Tracheal epithelial cell (primary cell): ENCODE data around the gene CCNF. TPM values are rescaled to one million over a fixed set of nuclear protein-coding genes. Genes with fewer than 3 reads are reported as not detected.

Experiments used
- total RNA-seq: library from RNA; depleted of rRNA; stranded (reverse); fragments of >200 nt; gene quantifications from 2 replicates; pipeline ENCODE4 v1.2.1, GENCODE V29; 2014

Gene CCNF
- total RNA-seq = 3.0 and 7.2 TPM in 2 replicates

GRCh38 chr16:2429034-2429770, at the start of gene CCNF:
TSS of gene CCNF (plus strand) at chr16:2429447. CDS start at chr16:2429482, 35 bp downstream.

GRCh38 chr16:2459647-2460390, 30.6 kb downstream of the CCNF start, which contains the start of gene TEDC2:
TSS of gene TEDC2 (plus strand) at chr16:2460109. CDS start at chr16:2460145, 36 bp downstream.

GRCh38 chr16:2471016-2471652, 41.9 kb downstream of the CCNF start, which contains the start of gene NTN3:
TSS of gene NTN3 (plus strand) at chr16:2471297. CDS start at chr16:2471702, 405 bp downstream.

GRCh38 chr16:2474877-2475412, 45.7 kb downstream of the CCNF start, which contains the start of gene TBC1D24:
TSS of gene TBC1D24 (plus strand) at chr16:2475127. CDS start at chr16:2496149, 21,022 bp downstream.

Other genes starting within 250 kb of the CCNF start
- gene CASKIN1, start 232.8 kb upstream of the CCNF start, total RNA-seq = 0.43 and 0.96 TPM in 2 replicates
- 19.2 and 26.0 TPM in 2 replicates for gene MLST8, start 224.0 kb upstream of the CCNF start, total RNA-seq
- gene BRICD5, start 218.6 kb upstream of the CCNF start, total RNA-seq = 0.24 and 1.3 TPM in 2 replicates
- 14.5 and 19.0 TPM in 2 replicates for gene PGP, start 214.6 kb upstream of the CCNF start, total RNA-seq
- gene E4F1, start 205.9 kb upstream of the CCNF start, total RNA-seq = 26.0 and 32.0 TPM in 2 replicates
- not detected in 2 replicates for gene DNASE1L2, start 193.0 kb upstream of the CCNF start, total RNA-seq
- gene ECI1, start 177.9 kb upstream of the CCNF start, total RNA-seq = 51.8 and 119 TPM in 2 replicates
- gene RNPS1, start 161.3 kb upstream of the CCNF start, total RNA-seq = 79.5 and 80.2 TPM in 2 replicates
- gene ABCA3, start 88.7 kb upstream of the CCNF start, total RNA-seq = 0.43 and 3.9 TPM in 2 replicates
- gene TEDC2, start 30.7 kb downstream of the CCNF start, total RNA-seq = 0.85 and 1.7 TPM in 2 replicates
- gene NTN3, start 41.9 kb downstream of the CCNF start, total RNA-seq = 0.24 TPM in 1 of 2 replicates, not detected in the other
- 5.5 TPM in 2 replicates for gene TBC1D24, start 45.7 kb downstream of the CCNF start, total RNA-seq
- gene ATP6V0C, start 84.5 kb downstream of the CCNF start, total RNA-seq = 6.3 and 8.5 TPM in 2 replicates
- 17.9 and 28.2 TPM in 2 replicates for gene AMDHD2, start 90.9 kb downstream of the CCNF start, total RNA-seq
- gene CEMP1, start 102.0 kb downstream of the CCNF start, total RNA-seq = 1.3 TPM in 1 of 2 replicates, not detected in the other
- gene PDPK1, start 108.6 kb downstream of the CCNF start, total RNA-seq = 22.2 and 24.1 TPM in 2 replicates